H9 (cell line): Measurements from ENCODE around the gene SERPINC1. TPM values are rescaled to one million over a fixed set of nuclear protein-coding genes. Genes with fewer than 3 reads are reported as not detected.
"Not testable (repeated sequence)": the region's sequence is repeated elsewhere in the genome, so short reads cannot be mapped to it uniquely, and the experiment has no call there.

Experiments
- DNase-seq: peaks from one replicate; pipeline ENCODE4 v3.0.0-alpha.2; 2017
- H2AFZ ChIP-seq: one replicate; pipeline ENCODE4 v1.6.1; 2013; ENCODE audit warnings: mild to moderate bottlenecking, low read length, control low read depth, moderate library complexity
- H2AK5ac ChIP-seq: 2 replicates; pipeline ENCODE4 v1.6.1; 2013; ENCODE audit warnings: low read length, control low read depth, mixed read lengths; ENCODE audit not compliant: insufficient read length
- H2BK120ac ChIP-seq: one replicate; pipeline ENCODE4 v1.6.1; 2013; ENCODE audit warnings: low read depth, mild to moderate bottlenecking, low read length, control low read depth, inconsistent platforms; ENCODE audit not compliant: poor library complexity, severe bottlenecking
- H2BK12ac ChIP-seq: 2 replicates; pipeline ENCODE4 v1.6.1; 2013; ENCODE audit warnings: low read length, control low read depth, mixed read lengths, low read depth; ENCODE audit not compliant: insufficient read length
- H2BK15ac ChIP-seq: 2 replicates; pipeline ENCODE4 v1.6.1; 2013; ENCODE audit warnings: low read depth, low read length, control low read depth
- H2BK20ac ChIP-seq: one replicate; pipeline ENCODE4 v1.6.1; 2013; ENCODE audit warnings: low read depth, mild to moderate bottlenecking, low read length, control low read depth, inconsistent platforms; ENCODE audit not compliant: poor library complexity, severe bottlenecking
- H2BK5ac ChIP-seq: 2 replicates; pipeline ENCODE4 v1.6.1; 2013; ENCODE audit warnings: low read length, control low read depth, mixed read lengths; ENCODE audit not compliant: insufficient read length
- H3K14ac ChIP-seq: 2 replicates; pipeline ENCODE4 v1.6.1; 2013; ENCODE audit warnings: low read length, control low read depth; ENCODE audit not compliant: insufficient read depth
- H3K18ac ChIP-seq: 2 replicates; pipeline ENCODE4 v1.6.1; 2013; ENCODE audit warnings: low read depth, mild to moderate bottlenecking, mixed read lengths, low read length, control low read depth; ENCODE audit not compliant: insufficient read length
- H3K23ac ChIP-seq: 2 replicates; pipeline ENCODE4 v1.6.1; 2013; ENCODE audit warnings: low read length, control low read depth, mixed read lengths, low read depth; ENCODE audit not compliant: insufficient read length
- H3K23me2 ChIP-seq: 2 replicates; pipeline ENCODE4 v1.6.1; 2013; ENCODE audit warnings: low read depth, mild to moderate bottlenecking, mixed read lengths, low read length, control low read depth; ENCODE audit not compliant: insufficient read length, poor library complexity, severe bottlenecking
- H3K27ac ChIP-seq: 2 replicates; pipeline ENCODE4 v1.5.1; 2013; ENCODE audit warnings: low read length, control low read depth, mixed read lengths, low read depth; ENCODE audit not compliant: insufficient read length
- H3K27me3 ChIP-seq: 2 replicates; pipeline ENCODE4 v1.6.1; 2013; ENCODE audit warnings: low read length, control low read depth, inconsistent platforms; ENCODE audit not compliant: insufficient read depth
- H3K4ac ChIP-seq: 2 replicates; pipeline ENCODE4 v1.6.1; 2013; ENCODE audit warnings: low read depth, mild to moderate bottlenecking, control low read depth, inconsistent platforms, low read length, moderate library complexity
- H3K4me1 ChIP-seq: 2 replicates; pipeline ENCODE4 v1.6.1; 2013; ENCODE audit warnings: low read length, control low read depth, inconsistent platforms; ENCODE audit not compliant: insufficient read depth
- H3K4me2 ChIP-seq: 2 replicates; pipeline ENCODE4 v1.6.1; 2013; ENCODE audit warnings: low read length, control low read depth, mixed read lengths; ENCODE audit not compliant: insufficient read length, insufficient read depth
- H3K56ac ChIP-seq: 2 replicates; pipeline ENCODE4 v1.6.1; 2013; ENCODE audit warnings: low read depth, mild to moderate bottlenecking, mixed read lengths, low read length, control low read depth; ENCODE audit not compliant: insufficient read length
- H3K79me1 ChIP-seq: 2 replicates; pipeline ENCODE4 v1.6.1; 2013; ENCODE audit warnings: low read depth, mild to moderate bottlenecking, moderate library complexity, low read length, control low read depth, inconsistent platforms; ENCODE audit not compliant: insufficient read depth, poor library complexity, severe bottlenecking
- H3K79me2 ChIP-seq: 2 replicates; pipeline ENCODE4 v1.6.1; 2013; ENCODE audit warnings: low read length, control low read depth, inconsistent platforms; ENCODE audit not compliant: insufficient read depth
- H3K9ac ChIP-seq: 2 replicates; pipeline ENCODE4 v1.6.1; 2013; ENCODE audit warnings: low read length, control low read depth, mixed read lengths; ENCODE audit not compliant: insufficient read length; ENCODE audit errors: extremely low read depth
- H3K9me3 ChIP-seq: one replicate; pipeline ENCODE4 v1.6.1; 2013; ENCODE audit warnings: low read depth, low read length, inconsistent platforms; ENCODE audit not compliant: control insufficient read depth
- H3T11ph ChIP-seq: one replicate; pipeline ENCODE4 v1.6.1; 2013; ENCODE audit warnings: mild to moderate bottlenecking, low read length, control low read depth, inconsistent platforms
- H4K20me1 ChIP-seq: one replicate; pipeline ENCODE4 v1.6.1; 2013; ENCODE audit not compliant: control insufficient read depth, insufficient read length, insufficient read depth
- H4K5ac ChIP-seq: 2 replicates; pipeline ENCODE4 v1.6.1; 2013; ENCODE audit warnings: low read depth, mild to moderate bottlenecking, mixed read lengths, low read length, control low read depth; ENCODE audit not compliant: insufficient read length
- H4K8ac ChIP-seq: replicated peaks from 2 replicates; pipeline ENCODE4 v1.6.1; 2013; ENCODE audit warnings: low read length, control low read depth, mixed read lengths, low read depth; ENCODE audit not compliant: insufficient read length
- H4K91ac ChIP-seq: 2 replicates; pipeline ENCODE4 v1.6.1; 2013; ENCODE audit warnings: low read depth, mild to moderate bottlenecking, moderate library complexity, mixed read lengths, low read length, control low read depth; ENCODE audit not compliant: insufficient read length
- H3K27ac Mint-ChIP-seq, 3 experiments: 2 replicates in 2 of 3; 3 replicates in 1 of 3; pipeline ENCODE4 v1.8.0; 2020 to 2021; ENCODE audit warnings: mixed read lengths in 3 of 3, mild to moderate bottlenecking in 1 of 3, moderate library complexity in 1 of 3
- H3K27me3 Mint-ChIP-seq: 2 replicates; pipeline ENCODE4 v1.8.0; 2021; ENCODE audit warnings: low read depth, mild to moderate bottlenecking, moderate library complexity, mixed read lengths
- H3K36me3 Mint-ChIP-seq, 3 experiments: 2 replicates in 2 of 3; 3 replicates in 1 of 3; pipeline ENCODE4 v1.8.0; 2020 to 2021; ENCODE audit warnings: low read depth in 3 of 3, mixed read lengths in 3 of 3; ENCODE audit not compliant: insufficient read depth in 1 of 3
- H3K4me1 Mint-ChIP-seq, 2 experiments: 2 replicates each; pipeline ENCODE4 v1.8.0; 2020; ENCODE audit warnings: mixed read lengths in 2 of 2
- H3K4me3 Mint-ChIP-seq, 2 experiments: 2 replicates in 1 of 2; 3 replicates in 1 of 2; pipeline ENCODE4 v1.8.0; 2020 to 2021; ENCODE audit warnings: mild to moderate bottlenecking in 2 of 2, mixed read lengths in 2 of 2, moderate library complexity in 1 of 2
- H3K9me3 Mint-ChIP-seq, 2 experiments: 2 replicates in 1 of 2; 3 replicates in 1 of 2; pipeline ENCODE4 v1.8.0; 2020; ENCODE audit warnings: mild to moderate bottlenecking in 2 of 2, mixed read lengths in 2 of 2, moderate library complexity in 1 of 2
- CTCF ChIP-seq: fragments of 200-600 bp; sonication (generic); conservative IDR thresholded peaks from 3 replicates; pipeline ENCODE4 v1.8.0; 2021; ENCODE audit warnings: antibody characterized with exemption, mild to moderate bottlenecking
- WGBS: extraction: QIAGEN DNeasy Blood & Tissue Kit; methylation state at CpG from one replicate; pipeline ENCODE4 v1.1.7; 2013; ENCODE audit warnings: missing lambda C conversion rate, low lambda C conversion rate, mixed read lengths; ENCODE audit not compliant: insufficient read length; ENCODE audit errors: extremely low coverage; 5-methylcytosine and 5-hydroxymethylcytosine counted together
- total RNA-seq: library from RNA; stranded (reverse); gene quantifications from 2 replicates; pipeline ENCODE4 v1.2.1, GENCODE V29; 2021

The SERPINC1 gene
- total RNA-seq, 1 experiment from 2014 or later: not detected

- DNase-seq: no peak
Measured at GRCh38 chr1:173934440-173934839, 17.3 kb upstream of the SERPINC1 start.

GRCh38 chr1:173930541-173930940, 13.4 kb upstream of the SERPINC1 start:
- not testable (repeated sequence) for H3K9ac ChIP-seq, H4K91ac ChIP-seq, H4K8ac ChIP-seq, H4K5ac ChIP-seq, H3K27ac ChIP-seq, H3T11ph ChIP-seq, H3K23me2 ChIP-seq, H2BK20ac ChIP-seq, H3K18ac ChIP-seq, H3K27me3 ChIP-seq, H3K56ac ChIP-seq, H3K9me3 Mint-ChIP-seq, H3K4ac ChIP-seq, H2BK5ac ChIP-seq, H3K27ac Mint-ChIP-seq, H3K14ac ChIP-seq, H4K20me1 ChIP-seq, H3K9me3 ChIP-seq, H3K4me1 Mint-ChIP-seq, H2AK5ac ChIP-seq, H2BK12ac ChIP-seq, H3K79me1 ChIP-seq, H3K27me3 Mint-ChIP-seq, H2BK15ac ChIP-seq, H3K4me1 ChIP-seq, H3K79me2 ChIP-seq, H2BK120ac ChIP-seq, H3K4me3 Mint-ChIP-seq, H2AFZ ChIP-seq, H3K23ac ChIP-seq, H3K4me2 ChIP-seq, DNase-seq
- no CpG with 5 or more reads among the region's 5 CpGs for WGBS
- peaks cover 4 to 13% (median 10%) of the 10 kb centered on the region in 3 experiments; a peak in 4 of 7 replicates for H3K36me3 Mint-ChIP-seq

More at GRCh38 chr1:173934440-173934839, 17.3 kb upstream of the SERPINC1 start:
- Histone ChIP-seq H2BK15ac (no peak overlapping the region), H2AFZ (no peak overlapping the region), H4K8ac (no peak overlapping the region), H3K23ac (no peak overlapping the region), H3K27me3 (no peaks in the 10 kb centered on the region), H3K9ac (no peak overlapping the region), H3K4me1 (no peaks in the 10 kb centered on the region), H3K18ac (no peak overlapping the region), H4K20me1 (no peaks in the 10 kb centered on the region), H3K79me1 (no peaks in the 10 kb centered on the region), H3K23me2 (no peaks in the 10 kb centered on the region), H3K4ac (no peak overlapping the region), H3K9me3 (no peaks in the 10 kb centered on the region), H3K4me2 (no peak overlapping the region), H4K91ac (no peak overlapping the region), H2BK12ac (no peak overlapping the region), H2BK5ac (no peak overlapping the region), H3K14ac (no peak overlapping the region), H3K27ac (no peak overlapping the region), H2BK20ac (no peak overlapping the region), H2AK5ac (no peak overlapping the region), H3K56ac (no peak overlapping the region), H3K79me2 (no peaks in the 10 kb centered on the region), H4K5ac (no peak overlapping the region), H2BK120ac (no peak overlapping the region), H3T11ph (no peak overlapping the region)
- H3K9me3 Mint-ChIP-seq: no peaks in the 10 kb centered on the region
- TF ChIP-seq CTCF: no peak
- H3K4me1 Mint-ChIP-seq: peaks cover 6 to 8% of the 10 kb centered on the region in 2 experiments
- H3K27ac Mint-ChIP-seq: peak overlapping the region in 2 of 3 experiments; percentile 26 to 60; a peak in 3 of 7 replicates
- no peaks in the 10 kb centered on the region for H3K27me3 Mint-ChIP-seq
- WGBS: no CpG with 5 or more reads among the region's 1 CpG
- H3K36me3 Mint-ChIP-seq: peaks cover 8 to 38% (median 26%) of the 10 kb centered on the region in 3 experiments; a peak in 6 of 7 replicates
- no peak overlapping the region for H3K4me3 Mint-ChIP-seq
